Ovary (tissue), 9 donors: ENCODE results near the gene AP4B1. TPM values are rescaled to one million over a fixed set of nuclear protein-coding genes. Genes with fewer than 3 reads are reported as not detected.
A peak's percentile ranks its signal among the peaks of the same experiment; 100 is the strongest.

ENCODE experiments used
- DNase-seq, 5 donors: peaks; one replicate each; pipeline ENCODE4 v3.0.0-alpha.2; 2019 to 2020
- H3K27ac ChIP-seq, 2 donors: fragments of 200-600 bp; one replicate each; pipeline versions ENCODE4 v1.5.1 to v1.8.0; 2019 to 2022
- H3K27me3 ChIP-seq: fragments of 200-600 bp; one replicate; pipeline ENCODE4 v1.8.0; 2022
- H3K36me3 ChIP-seq: fragments of 200-600 bp; sonication (generic); one replicate; pipeline ENCODE4 v1.5.1; 2019
- H3K4me1 ChIP-seq: one replicate; pipeline ENCODE4 v1.8.1; 2013; ENCODE audit warnings: mild to moderate bottlenecking, moderate library complexity; ENCODE audit not compliant: insufficient read depth
- H3K4me3 ChIP-seq: fragments of 200-600 bp; sonication (generic); one replicate; pipeline ENCODE4 v1.5.1; 2017
- H3K9me3 ChIP-seq, 2 donors: fragments of 200-600 bp in 1 of 2; sonication (generic) in 1 of 2; one replicate each; pipeline versions ENCODE4 v1.5.1 to v1.8.1; 2013 to 2019; ENCODE audit warnings: mild to moderate bottlenecking in 1 of 2, moderate library complexity in 1 of 2
- EP300 ChIP-seq: sonication (generic); formaldehyde crosslinking; IDR thresholded peaks from one replicate; pipeline ENCODE4 v1.6.1; 2017; ENCODE audit warnings: antibody characterized with exemption
- POLR2A ChIP-seq: fragments of 450-650 bp; IDR thresholded peaks from one replicate; pipeline ENCODE4 v1.6.1; 2017; ENCODE audit warnings: antibody characterized with exemption, mild to moderate bottlenecking, moderate library complexity
- WGBS, 3 donors: extraction: QIAGEN DNeasy Blood & Tissue Kit in 1 of 3; methylation state at CpG; one replicate each; pipeline versions ENCODE4 v1.1.5 to v1.1.7; 2013 to 2017; 5-methylcytosine and 5-hydroxymethylcytosine counted together
- intact Hi-C, 4 donors: fragments of 100-400 bp; cut with DNase I; formaldehyde crosslinking; loops; one replicate each; pipeline versions ENCODE4 v1.11.0 to v1.15.1; 2022 to 2023
- polyA plus RNA-seq, 2 donors: library from polyadenylated mRNA; stranded (reverse); fragments of 200-250 nt in 1 of 2; fragments of 350-450 nt in 1 of 2; fragmentation: Illumina TruSeq in 1 of 2; extraction: RNeasy Lipid Tissue Mini Kit (QIAGEN cat#74804) in 1 of 2; gene quantifications; one replicate each; pipeline ENCODE4 v1.2.3, GENCODE V29; 2013 to 2014
- total RNA-seq, 7 donors: library from RNA; depleted of rRNA in 2 of 7; stranded (reverse); fragments of >200 nt in 2 of 7; fragmentation: NEBNext Ultra II Directional in 3 of 7; extraction: Animal tissue kit (Norgen Biotek cat#: 25700) in 3 of 7; gene quantifications; one replicate each; pipeline versions ENCODE4 v1.1.0 to v1.2.4, GENCODE V29; 2016 to 2023
- TF ChIP-seq, protein P1 (sequence below), 3 donors: fragments of 450-650 bp in 2 of 3; fragments of 200-600 bp in 1 of 3; IDR thresholded peaks; one replicate each; pipeline versions ENCODE4 v1.5.1 to v1.8.0; 2016 to 2022; ENCODE audit warnings: antibody characterized with exemption in 3 of 3, mild to moderate bottlenecking in 1 of 3
- donor health status: DM: no; HTN: no; CAD: no; lungs with moderate emphysema.
- donor health status: DM: no; HTN: no; CAD: no.
- donor health status: Bipolar disorder and iron deficiency.
- donor health status: DM: yes; HTN: yes; CAD: no.
- donor health status: DM: no; HTN: no; CAD: no.
- donor health status: DM: yes; HTN: yes; CAD: no.

The AP4B1 gene
- total and polyA plus RNA-seq, 9 donors, result 14.4 to 23.7 (median 16.9) TPM

GRCh38 chr1:113934006-113934405 is 29.4 kb upstream of the AP4B1 start:
- no peaks in the 10 kb centered on the region for H3K27me3 ChIP-seq
- no peaks in the 10 kb centered on the region for H3K9me3 ChIP-seq
- DNase-seq, result no peak
- H3K4me1 ChIP-seq, result peaks cover 10% of the 10 kb centered on the region
- intact Hi-C loops, result no loop called here
- H3K4me3 ChIP-seq, result no peak overlapping the region
- H3K27ac ChIP-seq, result no peak overlapping the region
- no peaks in the 10 kb centered on the region for H3K36me3 ChIP-seq
- TF ChIP-seq, protein P1, sequence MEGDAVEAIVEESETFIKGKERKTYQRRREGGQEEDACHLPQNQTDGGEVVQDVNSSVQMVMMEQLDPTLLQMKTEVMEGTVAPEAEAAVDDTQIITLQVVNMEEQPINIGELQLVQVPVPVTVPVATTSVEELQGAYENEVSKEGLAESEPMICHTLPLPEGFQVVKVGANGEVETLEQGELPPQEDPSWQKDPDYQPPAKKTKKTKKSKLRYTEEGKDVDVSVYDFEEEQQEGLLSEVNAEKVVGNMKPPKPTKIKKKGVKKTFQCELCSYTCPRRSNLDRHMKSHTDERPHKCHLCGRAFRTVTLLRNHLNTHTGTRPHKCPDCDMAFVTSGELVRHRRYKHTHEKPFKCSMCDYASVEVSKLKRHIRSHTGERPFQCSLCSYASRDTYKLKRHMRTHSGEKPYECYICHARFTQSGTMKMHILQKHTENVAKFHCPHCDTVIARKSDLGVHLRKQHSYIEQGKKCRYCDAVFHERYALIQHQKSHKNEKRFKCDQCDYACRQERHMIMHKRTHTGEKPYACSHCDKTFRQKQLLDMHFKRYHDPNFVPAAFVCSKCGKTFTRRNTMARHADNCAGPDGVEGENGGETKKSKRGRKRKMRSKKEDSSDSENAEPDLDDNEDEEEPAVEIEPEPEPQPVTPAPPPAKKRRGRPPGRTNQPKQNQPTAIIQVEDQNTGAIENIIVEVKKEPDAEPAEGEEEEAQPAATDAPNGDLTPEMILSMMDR (IDR thresholded peaks at IDR 0.05), result no peak
- TF ChIP-seq EP300 (no peak), POLR2A (no peak)

GRCh38 chr1:113931451-113931851 is 26.9 kb upstream of the AP4B1 start:
- intact Hi-C loops, result no loop called here
- H3K9me3 ChIP-seq, result no peaks in the 10 kb centered on the region
- H3K4me3 ChIP-seq, result peak overlapping the region; percentile 76
- no peak for TF ChIP-seq EP300
- TF ChIP-seq, protein P1 (IDR thresholded peaks at IDR 0.05), result no peak
- H3K4me1 ChIP-seq, result peaks cover 11% of the 10 kb centered on the region
- H3K36me3 ChIP-seq, result no peaks in the 10 kb centered on the region
- WGBS, 3 donors, result 2 to 10% (median 3%) methylated on average over 3 of the region's 3 CpGs
- no peaks in the 10 kb centered on the region for H3K27me3 ChIP-seq
- no peak overlapping the region for H3K27ac ChIP-seq
- no peak for DNase-seq

DNA sequence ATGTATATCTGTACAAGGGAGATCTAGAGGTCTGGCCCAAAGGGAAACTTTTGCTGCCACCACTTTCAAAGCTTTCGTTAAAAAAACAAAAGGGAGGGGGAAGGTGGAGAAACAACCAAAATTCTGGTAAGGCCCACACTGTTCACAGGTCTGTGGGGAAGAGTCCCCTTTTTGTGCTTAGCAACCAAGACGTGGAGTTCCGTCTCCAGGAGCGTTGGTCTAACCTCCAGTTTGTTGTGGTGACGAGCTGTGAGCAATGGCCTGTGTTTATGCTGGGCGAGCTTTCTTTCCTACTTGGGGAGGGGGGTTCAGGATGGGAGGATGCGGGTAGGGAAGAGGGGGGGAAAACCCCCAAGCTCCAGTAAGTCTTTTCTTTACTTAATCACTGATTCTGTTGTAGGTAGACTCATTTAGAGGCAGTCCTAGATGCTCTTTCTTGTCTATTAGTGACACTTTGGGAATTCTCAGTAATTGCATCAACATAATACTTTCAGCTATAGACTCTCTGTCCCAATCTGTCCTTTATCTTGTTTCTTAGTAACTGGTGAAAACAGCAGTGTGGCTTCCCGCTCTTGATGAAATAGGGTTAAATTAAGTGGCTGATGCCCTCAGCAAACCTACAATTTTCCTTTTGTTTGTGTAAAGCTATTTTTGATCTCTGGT is 26.0 kb upstream of the AP4B1 start:
- no peak for TF ChIP-seq EP300
- TF ChIP-seq POLR2A, result no peak
- TF ChIP-seq, protein P1 (IDR thresholded peaks at IDR 0.05), result no peak
- no peaks in the 10 kb centered on the region for H3K9me3 ChIP-seq
- WGBS, 3 donors, result 0 to 3% (median 1%) methylated on average over 8 of the region's 8 CpGs
- peaks cover 10% of the 10 kb centered on the region for H3K4me1 ChIP-seq
- no peaks in the 10 kb centered on the region for H3K27me3 ChIP-seq
- no peaks in the 10 kb centered on the region for H3K36me3 ChIP-seq
- peak overlapping the region; percentile 82 to 89 for H3K27ac ChIP-seq
- H3K4me3 ChIP-seq, result peak overlapping the region; percentile 76
- intact Hi-C loops, result no loop called here
- DNase-seq, result peak in 2 of 5 donors; percentile 39 to 45

DNA sequence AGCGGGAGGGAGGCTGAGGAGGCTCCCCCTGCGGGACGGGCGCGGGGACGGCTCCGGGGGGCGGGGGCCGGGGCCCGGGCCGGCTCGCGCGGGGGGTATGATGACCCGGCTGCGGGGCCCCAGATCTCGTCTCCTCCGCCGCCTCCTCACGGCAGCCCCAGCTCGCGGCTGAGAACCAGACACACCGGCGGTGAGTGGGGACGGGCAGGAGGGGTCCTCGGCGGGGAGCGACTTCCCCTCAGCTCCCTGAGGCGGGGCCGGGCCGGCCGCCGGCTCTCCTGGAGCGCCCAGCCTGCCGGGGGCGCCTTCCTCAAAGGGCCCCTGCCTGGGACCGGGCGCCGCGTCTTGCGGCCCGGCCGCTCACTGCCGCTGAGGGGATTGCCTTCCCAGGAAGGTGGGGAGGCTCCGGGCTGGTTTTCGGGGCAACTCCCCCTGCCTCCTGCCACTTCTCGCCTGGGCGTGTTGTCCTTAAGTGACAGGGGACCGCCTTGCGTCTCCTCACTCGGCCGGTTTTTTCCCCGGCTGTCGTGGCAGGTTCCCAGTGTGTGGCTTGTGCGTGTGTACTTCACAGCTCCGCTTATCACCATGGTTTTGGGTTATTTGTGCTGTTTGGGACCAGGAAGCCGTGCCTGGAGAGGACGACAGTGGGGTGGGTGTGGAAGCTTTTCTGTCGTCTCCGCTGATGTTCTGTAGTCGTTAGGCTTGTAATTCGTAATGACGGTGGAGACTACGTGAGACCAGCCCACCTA is 25.3 kb upstream of the AP4B1 start:
- peaks cover 10% of the 10 kb centered on the region for H3K4me1 ChIP-seq
- 0 to 2% (median 0%) methylated on average over 27 to 64 of the region's 64 CpGs for WGBS, 3 donors
- peak overlapping the region; percentile 82 to 89 for H3K27ac ChIP-seq
- TF ChIP-seq, protein P1 (IDR thresholded peaks at IDR 0.05), result no peak
- TF ChIP-seq EP300, result no peak
- no peak for TF ChIP-seq POLR2A
- peak in 4 of 5 donors; percentile 32 to 68 (median 41) for DNase-seq
- intact Hi-C loops, result loop anchor here in 2 of 4 donors (2.0 kb wide), 1 partner anchor 25 kb away; the partner anchor contains the start of genes AP4B1 (in 2 of the 2) and DCLRE1B (in 2 of the 2)
- no peaks in the 10 kb centered on the region for H3K27me3 ChIP-seq
- H3K4me3 ChIP-seq, result peak overlapping the region; percentile 76
- H3K9me3 ChIP-seq, result no peaks in the 10 kb centered on the region
- H3K36me3 ChIP-seq, result no peaks in the 10 kb centered on the region
